GM21576 (cell line): ENCODE results near the gene FIGLA.

Experiments
- ATAC-seq: cut with Tn5 transposase; IDR thresholded peaks from one replicate; pipeline ENCODE4 v1.9.1; 2021; ENCODE audit warnings: mild to moderate bottlenecking, moderate library complexity; ENCODE audit not compliant: unreplicated experiment

Gene FIGLA, protein sequence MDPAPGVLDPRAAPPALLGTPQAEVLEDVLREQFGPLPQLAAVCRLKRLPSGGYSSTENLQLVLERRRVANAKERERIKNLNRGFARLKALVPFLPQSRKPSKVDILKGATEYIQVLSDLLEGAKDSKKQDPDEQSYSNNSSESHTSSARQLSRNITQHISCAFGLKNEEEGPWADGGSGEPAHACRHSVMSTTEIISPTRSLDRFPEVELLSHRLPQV

GRCh38 chr2:70790136-70790828 is at the start of gene FIGLA:
Gene FIGLA, minus strand, starts transcription at chr2:70790643. Its CDS starts 5 bp downstream, at chr2:70790638.
- no peak for ATAC-seq

GRCh38 chr2:70837980-70838925 is 47.8 kb upstream of the FIGLA start:
- ATAC-seq, result no peak

DNA sequence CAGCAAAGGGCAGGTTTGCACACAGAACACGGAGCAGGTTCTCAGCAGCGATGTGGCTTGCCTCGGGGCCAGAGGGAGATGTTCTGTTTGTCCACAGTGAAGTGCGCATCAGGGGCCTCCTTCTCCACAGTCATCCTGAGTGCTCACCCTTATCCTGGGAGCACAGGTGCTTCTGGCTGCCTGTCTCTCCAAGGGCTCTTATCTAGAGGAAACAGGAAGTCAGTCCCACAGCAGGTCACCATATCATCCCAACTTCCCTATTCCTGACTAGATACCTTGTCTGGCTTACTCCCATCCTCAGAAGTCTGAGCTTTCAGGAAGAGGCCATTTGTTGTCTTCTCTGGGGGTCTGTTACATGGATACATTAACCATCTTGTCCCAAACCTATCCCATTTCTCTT is 45.2 kb upstream of the FIGLA start, which contains the start of gene CD207:
Gene CD207, minus strand, starts transcription at position 174 of the 400 bp plus-strand sequence. Its CDS starts 40 bp downstream, at position 134.
- no peak for ATAC-seq

- ATAC-seq, result no peak
Measured at GRCh38 chr2:70834881-70835280, 44.4 kb upstream of the FIGLA start.

GRCh38 chr2:70834106-70834505 is 43.7 kb upstream of the FIGLA start:
- no peak for ATAC-seq

- ATAC-seq, result no peak
Measured at GRCh38 chr2:70833246-70833645, 42.8 kb upstream of the FIGLA start.

GRCh38 chr2:70832386-70832785 is 41.9 kb upstream of the FIGLA start:
- no peak for ATAC-seq

- ATAC-seq, result no peak
Measured at GRCh38 chr2:70831861-70832260, 41.4 kb upstream of the FIGLA start.

GRCh38 chr2:70830366-70830765 is 39.9 kb upstream of the FIGLA start:
- ATAC-seq, result no peak

DNA sequence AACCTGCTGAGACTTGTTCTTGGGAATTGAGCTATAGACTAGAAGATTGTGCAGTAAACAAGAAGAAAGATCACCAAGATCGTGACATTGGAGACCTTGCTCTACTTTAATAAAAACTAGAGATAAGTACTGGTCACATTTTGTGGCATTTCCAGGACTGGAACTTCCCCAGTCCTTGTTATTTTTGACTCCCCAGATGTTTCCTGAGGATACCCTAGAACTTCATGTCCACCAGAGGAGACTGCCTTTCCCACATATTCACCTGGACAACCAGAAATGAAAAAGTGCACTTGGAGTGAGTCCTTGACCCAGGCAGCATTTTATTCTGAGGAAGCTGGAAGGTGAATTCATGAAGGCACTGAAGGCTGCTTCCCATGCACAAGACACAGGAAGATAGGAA is 39.5 kb upstream of the FIGLA start:
- no peak for ATAC-seq

- ATAC-seq, result no peak
Measured at GRCh38 chr2:70828914-70829824, 38.7 kb upstream of the FIGLA start.

DNA sequence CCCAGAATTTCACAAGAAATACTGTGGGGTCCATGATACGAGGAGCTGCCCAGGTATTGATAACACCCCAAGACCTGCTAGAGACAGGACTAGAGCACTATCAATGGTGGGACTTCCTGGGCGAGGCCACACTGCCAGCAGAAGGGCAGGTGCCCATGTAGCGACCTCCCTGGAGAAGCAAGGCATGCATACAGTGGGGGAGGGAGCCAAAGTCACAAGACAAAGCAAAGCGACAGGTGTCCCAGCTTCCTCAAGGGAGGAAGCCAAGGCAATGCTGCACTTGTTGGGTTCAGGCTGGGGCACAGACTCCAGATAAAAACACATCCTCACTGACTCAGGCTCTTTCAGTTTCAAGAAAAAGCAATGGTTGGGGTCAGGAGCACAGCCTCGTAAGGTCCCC is 37.7 kb upstream of the FIGLA start:
- no peak for ATAC-seq

- ATAC-seq, result no peak
Measured at GRCh38 chr2:70827388-70827787, 36.9 kb upstream of the FIGLA start.

DNA sequence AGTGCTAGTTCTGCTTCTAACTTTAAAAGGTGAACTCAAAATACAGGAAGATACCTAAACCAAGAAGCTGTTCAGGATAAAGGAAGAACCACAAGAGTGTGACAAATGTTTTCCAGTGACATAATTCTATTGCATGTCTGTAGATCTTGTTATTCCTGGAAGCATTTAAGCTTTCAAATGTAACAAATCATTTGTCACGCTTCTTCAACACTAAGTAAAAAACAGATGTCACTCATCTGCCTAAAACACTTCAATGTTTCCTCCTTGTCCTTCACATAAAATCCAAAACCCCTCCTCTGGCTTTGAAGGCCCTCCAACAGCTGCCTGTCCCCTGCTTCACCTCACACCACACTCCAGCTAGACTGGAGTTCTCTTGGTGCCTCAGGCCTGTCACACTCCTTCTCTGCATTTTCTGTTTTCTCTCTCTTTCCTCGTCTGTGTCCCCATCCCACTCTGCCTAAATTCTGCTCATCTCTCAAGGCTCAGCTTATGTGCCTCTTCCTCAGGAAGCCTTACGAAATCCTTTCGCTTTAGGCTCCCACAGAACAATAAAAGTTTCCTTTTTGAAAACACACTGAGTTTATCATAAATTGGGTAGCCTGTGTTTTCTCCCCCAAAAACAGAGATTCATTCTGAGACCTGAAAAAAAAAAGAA is 36.4 kb upstream of the FIGLA start:
- no peak for ATAC-seq

GRCh38 chr2:70823249-70823648 is 32.8 kb upstream of the FIGLA start:
- ATAC-seq, result no peak

- ATAC-seq, result no peak
Measured at GRCh38 chr2:70822843-70823242, 32.4 kb upstream of the FIGLA start.

DNA sequence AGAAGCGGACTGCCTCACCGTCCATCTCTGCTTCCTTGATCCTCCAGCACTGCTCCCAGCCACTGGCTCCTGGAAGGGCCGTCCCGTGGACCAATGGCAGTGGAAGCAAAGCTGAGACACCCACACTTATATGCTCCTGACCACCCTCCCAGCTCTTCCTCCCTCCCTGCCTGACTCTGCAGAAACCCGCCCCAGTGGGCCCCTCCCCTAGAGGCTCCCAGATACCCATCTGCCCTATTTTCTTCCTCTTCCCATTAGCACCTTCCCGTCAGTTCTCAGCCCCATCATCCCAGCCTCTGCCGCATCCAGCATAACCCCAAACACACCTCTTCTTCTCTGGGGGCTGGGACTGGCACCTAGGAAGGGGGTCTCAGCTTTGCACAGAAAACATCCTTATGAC is 30.1 kb upstream of the FIGLA start, which contains the start of gene CLEC4F:
Gene CLEC4F, minus strand, starts transcription at position 101 of the 400 bp plus-strand sequence. Its CDS starts 76 bp downstream, at position 25.
- no peak for ATAC-seq

GRCh38 chr2:70817284-70817954 is 27.0 kb upstream of the FIGLA start:
- ATAC-seq, result no peak

GRCh38 chr2:70816726-70817125 is 26.3 kb upstream of the FIGLA start:
- ATAC-seq, result no peak
